Skeletal muscle cell (primary cell): Measurements from ENCODE around the gene EZR.
A peak's percentile ranks its signal among the peaks of the same experiment; 100 is the strongest.

ENCODE experiments used
- DNase-seq: peaks from one replicate; pipeline ENCODE4 v3.0.0-alpha.2; 2010; ENCODE audit warnings: low read depth
- H3K4me3 ChIP-seq: 2 replicates; pipeline ENCODE4 v1.5.1; 2011; ENCODE audit warnings: low read depth, mild to moderate bottlenecking, control low read depth, low read length, moderate library complexity

The EZR gene

GRCh38 chr6:158783167-158783450, 36.1 kb downstream of the EZR start:
- H3K4me3 ChIP-seq, result no peak overlapping the region
- DNase-seq, result no peak

GRCh38 chr6:158782432-158783166, 36.6 kb downstream of the EZR start:
- no peak for DNase-seq
- H3K4me3 ChIP-seq, result no peak overlapping the region

- no peak for DNase-seq
Observed at GRCh38 chr6:158781692-158782373, 37.3 kb downstream of the EZR start.

GRCh38 chr6:158780988-158781691, 38.0 kb downstream of the EZR start:
- no peak overlapping the region for H3K4me3 ChIP-seq
- no peak for DNase-seq

More at GRCh38 chr6:158781692-158782373, 37.3 kb downstream of the EZR start:
- H3K4me3 ChIP-seq, result no peak overlapping the region

- DNase-seq, result no peak
- no peak overlapping the region for H3K4me3 ChIP-seq
Observed at GRCh38 chr6:158780246-158780884, 38.8 kb downstream of the EZR start.

- H3K4me3 ChIP-seq, result no peak overlapping the region
- DNase-seq, result no peak
Observed at GRCh38 chr6:158778005-158778527, 41.1 kb downstream of the EZR start.

GRCh38 chr6:158777510-158777909, 41.7 kb downstream of the EZR start:
- H3K4me3 ChIP-seq, result no peak overlapping the region
- DNase-seq, result no peak

GRCh38 chr6:158776737-158777136, 42.4 kb downstream of the EZR start:
- DNase-seq, result no peak

GRCh38 chr6:158775832-158776231, 43.3 kb downstream of the EZR start:
- H3K4me3 ChIP-seq, result no peak overlapping the region
- DNase-seq, result no peak

More at GRCh38 chr6:158776737-158777136, 42.4 kb downstream of the EZR start:
- H3K4me3 ChIP-seq, result no peak overlapping the region

GRCh38 chr6:158774717-158775449, 44.3 kb downstream of the EZR start:
- DNase-seq, result no peak

GRCh38 chr6:158773581-158774449, 45.4 kb downstream of the EZR start:
- no peak for DNase-seq
- H3K4me3 ChIP-seq, result no peak overlapping the region

More at GRCh38 chr6:158774717-158775449, 44.3 kb downstream of the EZR start:
- no peak overlapping the region for H3K4me3 ChIP-seq

- no peak for DNase-seq
- H3K4me3 ChIP-seq, result no peak overlapping the region
Observed at GRCh38 chr6:158772851-158773371, 46.3 kb downstream of the EZR start.

- H3K4me3 ChIP-seq, result no peak overlapping the region
- DNase-seq, result no peak
Observed at GRCh38 chr6:158772172-158772571, 47.0 kb downstream of the EZR start.

GRCh38 chr6:158771399-158772152, 47.6 kb downstream of the EZR start:
- H3K4me3 ChIP-seq, result no peak overlapping the region
- DNase-seq, result no peak

GRCh38 chr6:158770533-158771330, 48.4 kb downstream of the EZR start:
- no peak overlapping the region for H3K4me3 ChIP-seq
- DNase-seq, result no peak

- DNase-seq, result peak; percentile 63
- no peak overlapping the region for H3K4me3 ChIP-seq
Observed at GRCh38 chr6:158769771-158770432, 49.3 kb downstream of the EZR start.
